ENCODE measurements around the gene NCKAP5. TPM values are rescaled to one million over a fixed set of nuclear protein-coding genes. Genes with fewer than 3 reads are reported as not detected.

The NCKAP5 gene
- total and polyA plus RNA-seq, 2 of the 13 experiments (the other 11 are each of a cell fraction or from before 2014, with no cell fraction given): 0.01 TPM; not detected in 1

DNA sequence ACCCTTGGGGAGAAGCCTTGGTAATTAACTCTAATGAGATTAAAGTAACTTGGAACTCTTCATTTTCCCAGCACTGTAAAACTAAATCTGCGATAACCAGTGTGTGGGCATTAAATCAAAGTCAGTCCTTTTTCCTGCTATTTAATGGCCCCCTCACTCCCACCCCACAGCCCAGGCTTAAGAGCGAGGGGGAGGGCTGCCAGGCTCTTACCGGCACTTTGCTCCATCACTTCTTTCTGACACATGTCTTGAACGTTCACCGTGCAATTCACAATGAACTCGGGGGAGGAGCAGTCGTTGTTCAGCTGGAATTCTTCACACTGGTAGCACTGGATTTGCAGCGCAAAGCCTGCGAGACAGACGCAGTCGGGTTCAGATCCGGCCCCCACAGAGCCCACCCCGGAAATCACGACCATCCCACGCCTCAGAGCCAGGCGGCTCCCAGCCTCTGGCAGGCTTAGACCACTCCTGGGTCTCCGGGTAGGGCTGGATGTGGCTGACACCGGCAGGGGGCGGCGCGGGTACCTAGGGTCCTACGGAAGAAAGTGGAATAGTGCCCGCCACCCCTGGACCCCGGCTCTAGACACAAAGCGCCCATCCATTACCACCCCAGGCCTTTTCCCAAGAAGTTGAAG, 900.0 kb downstream of the NCKAP5 start:
- peak; percentile 70 for ATAC-seq
- Histone ChIP-seq H3K36me3 (replicated peaks in 1 of 2; ENCODE audit: control insufficient read depth in 1 of 2, insufficient read depth in 2 of 2, low read length in 2 of 2) (no peaks in the 10 kb centered on the region), H4K20me1 (ENCODE audit: insufficient read depth, low read length) (no peaks in the 10 kb centered on the region), H3K9ac (ENCODE audit: insufficient read depth, low read depth, low read length) (no peak overlapping the region), H3K27ac (ENCODE audit: extremely low read length, insufficient read depth, low read length) (no peak overlapping the region), H3K27me3 (ENCODE audit: control insufficient read depth in 1 of 2, insufficient read depth in 2 of 2, low read length in 2 of 2) (peaks cover 8 to 41% of the 10 kb centered on the region in 2 experiments; a peak in 4 of 5 replicates), H3K4me1 (ENCODE audit: insufficient read depth, low read length) (no peaks in the 10 kb centered on the region), H3K9me3 (ENCODE audit: low read length) (no peaks in the 10 kb centered on the region), H3K4me3 (replicated peaks in 1 of 3; ENCODE audit: insufficient read depth in 1 of 3, low read depth in 2 of 3, low read length in 3 of 3) (no peak overlapping the region), H3K4me2 (ENCODE audit: low read depth, low read length) (no peak overlapping the region), H3K79me2 (ENCODE audit: insufficient read depth, low read length) (no peaks in the 10 kb centered on the region), H2AFZ (ENCODE audit: low read length) (no peak overlapping the region)
- 25% methylated on average over 17 of the region's 25 CpGs for WGBS (ENCODE audit: low lambda C conversion rate)
- ChIA-PET POLR2A (no interaction called here), CTCF (ENCODE audit: low intra/inter-chr PET ratio, low total read pairs) (no interaction called here)
- in situ Hi-C loops (cut with HindIII; ENCODE audit: extremely low pct_ligation_motif_present, low pct_unique_long_range_greater_than_20kb) (loop anchor here (25.0 kb wide), 1 partner anchor 494 kb away; no protein-coding TSS in a partner anchor), intact Hi-C loops (cut with micrococcal nuclease; ENCODE audit: unreplicated experiment) (no loop called here)
- FAIRE-seq: no peak
- BruUV-seq (replicated peaks): no TSS peak
- TF ChIP-seq ZNF160 (CRISPR knock-in tag; IDR thresholded peaks at IDR 0.05) (no peak), STAG1 (CRISPR knock-in tag; IDR thresholded peaks at IDR 0.05) (no peak), ARNTL (CRISPR knock-in tag; IDR thresholded peaks at IDR 0.05) (no peak), ARID2 (CRISPR knock-in tag; IDR thresholded peaks at IDR 0.05; ENCODE audit: borderline replicate concordance) (no peak), ASH2L (IDR thresholded peaks at IDR 0.05; ENCODE audit: insufficient read length, low read depth, low read length) (no peak), PHF5A (CRISPR knock-in tag; IDR thresholded peaks at IDR 0.05; ENCODE audit: low read depth, unreplicated experiment) (no peak), ZNF20 (CRISPR knock-in tag; IDR thresholded peaks at IDR 0.05) (no peak), THYN1 (CRISPR knock-in tag; IDR thresholded peaks at IDR 0.05; ENCODE audit: borderline replicate concordance, low read depth) (no peak), ZNF207 (IDR thresholded peaks at IDR 0.05; ENCODE audit: borderline replicate concordance) (no peak), SALL2 (CRISPR knock-in tag; IDR thresholded peaks at IDR 0.05) (no peak), KMT2A (CRISPR knock-in tag; IDR thresholded peaks at IDR 0.05) (no peak), ZNF720 (CRISPR knock-in tag; IDR thresholded peaks at IDR 0.05) (no peak), ERF (CRISPR knock-in tag; IDR thresholded peaks at IDR 0.05) (no peak), CHD4 (IDR thresholded peaks at IDR 0.05; ENCODE audit: borderline replicate concordance, low read length) (no peak), NFRKB (IDR thresholded peaks at IDR 0.05) (no peak)
- TF ChIP-seq, protein P1, sequence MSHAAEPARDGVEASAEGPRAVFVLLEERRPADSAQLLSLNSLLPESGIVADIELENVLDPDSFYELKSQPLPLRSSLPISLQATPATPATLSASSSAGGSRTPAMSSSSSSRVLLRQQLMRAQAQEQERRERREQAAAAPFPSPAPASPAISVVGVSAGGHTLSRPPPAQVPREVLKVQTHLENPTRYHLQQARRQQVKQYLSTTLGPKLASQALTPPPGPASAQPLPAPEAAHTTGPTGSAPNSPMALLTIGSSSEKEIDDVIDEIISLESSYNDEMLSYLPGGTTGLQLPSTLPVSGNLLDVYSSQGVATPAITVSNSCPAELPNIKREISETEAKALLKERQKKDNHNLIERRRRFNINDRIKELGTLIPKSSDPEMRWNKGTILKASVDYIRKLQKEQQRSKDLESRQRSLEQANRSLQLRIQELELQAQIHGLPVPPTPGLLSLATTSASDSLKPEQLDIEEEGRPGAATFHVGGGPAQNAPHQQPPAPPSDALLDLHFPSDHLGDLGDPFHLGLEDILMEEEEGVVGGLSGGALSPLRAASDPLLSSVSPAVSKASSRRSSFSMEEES (CRISPR knock-in tag; IDR thresholded peaks at IDR 0.05): no peak
- TF ChIP-seq, protein P2, sequence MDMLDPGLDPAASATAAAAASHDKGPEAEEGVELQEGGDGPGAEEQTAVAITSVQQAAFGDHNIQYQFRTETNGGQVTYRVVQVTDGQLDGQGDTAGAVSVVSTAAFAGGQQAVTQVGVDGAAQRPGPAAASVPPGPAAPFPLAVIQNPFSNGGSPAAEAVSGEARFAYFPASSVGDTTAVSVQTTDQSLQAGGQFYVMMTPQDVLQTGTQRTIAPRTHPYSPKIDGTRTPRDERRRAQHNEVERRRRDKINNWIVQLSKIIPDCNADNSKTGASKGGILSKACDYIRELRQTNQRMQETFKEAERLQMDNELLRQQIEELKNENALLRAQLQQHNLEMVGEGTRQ (IDR thresholded peaks at IDR 0.05; ENCODE audit: low read depth, low read length): no peak
- TF ChIP-seq, protein P2 (CRISPR knock-in tag; IDR thresholded peaks at IDR 0.05; ENCODE audit: borderline replicate concordance): no peak
- TF ChIP-seq, protein P3, sequence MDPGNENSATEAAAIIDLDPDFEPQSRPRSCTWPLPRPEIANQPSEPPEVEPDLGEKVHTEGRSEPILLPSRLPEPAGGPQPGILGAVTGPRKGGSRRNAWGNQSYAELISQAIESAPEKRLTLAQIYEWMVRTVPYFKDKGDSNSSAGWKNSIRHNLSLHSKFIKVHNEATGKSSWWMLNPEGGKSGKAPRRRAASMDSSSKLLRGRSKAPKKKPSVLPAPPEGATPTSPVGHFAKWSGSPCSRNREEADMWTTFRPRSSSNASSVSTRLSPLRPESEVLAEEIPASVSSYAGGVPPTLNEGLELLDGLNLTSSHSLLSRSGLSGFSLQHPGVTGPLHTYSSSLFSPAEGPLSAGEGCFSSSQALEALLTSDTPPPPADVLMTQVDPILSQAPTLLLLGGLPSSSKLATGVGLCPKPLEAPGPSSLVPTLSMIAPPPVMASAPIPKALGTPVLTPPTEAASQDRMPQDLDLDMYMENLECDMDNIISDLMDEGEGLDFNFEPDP (CRISPR knock-in tag; conservative IDR thresholded peaks at IDR 0.05): no peak
- TF ChIP-seq, protein P4, sequence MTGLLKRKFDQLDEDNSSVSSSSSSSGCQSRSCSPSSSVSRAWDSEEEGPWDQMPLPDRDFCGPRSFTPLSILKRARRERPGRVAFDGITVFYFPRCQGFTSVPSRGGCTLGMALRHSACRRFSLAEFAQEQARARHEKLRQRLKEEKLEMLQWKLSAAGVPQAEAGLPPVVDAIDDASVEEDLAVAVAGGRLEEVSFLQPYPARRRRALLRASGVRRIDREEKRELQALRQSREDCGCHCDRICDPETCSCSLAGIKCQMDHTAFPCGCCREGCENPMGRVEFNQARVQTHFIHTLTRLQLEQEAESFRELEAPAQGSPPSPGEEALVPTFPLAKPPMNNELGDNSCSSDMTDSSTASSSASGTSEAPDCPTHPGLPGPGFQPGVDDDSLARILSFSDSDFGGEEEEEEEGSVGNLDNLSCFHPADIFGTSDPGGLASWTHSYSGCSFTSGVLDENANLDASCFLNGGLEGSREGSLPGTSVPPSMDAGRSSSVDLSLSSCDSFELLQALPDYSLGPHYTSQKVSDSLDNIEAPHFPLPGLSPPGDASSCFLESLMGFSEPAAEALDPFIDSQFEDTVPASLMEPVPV (CRISPR knock-in tag; IDR thresholded peaks at IDR 0.05): no peak
- DNase-seq (ENCODE audit: low spot score): no peak

Measured in HepG2 (cell line).